ENCODE results near the gene RABL6.

Gene RABL6

GRCh38 chr9:136888454-136888853, 80.7 kb downstream of the RABL6 start:
- TF ChIP-seq TSHZ2 (CRISPR knock-in tag; IDR thresholded peaks at IDR 0.05) (no peak), OSR1 (CRISPR knock-in tag; IDR thresholded peaks at IDR 0.05) (no peak), SNAI2 (CRISPR knock-in tag; IDR thresholded peaks at IDR 0.05) (no peak), ZNF70 (CRISPR knock-in tag; IDR thresholded peaks at IDR 0.05) (no peak), ZC3H10 (CRISPR knock-in tag; IDR thresholded peaks at IDR 0.05) (no peak), BACH2 (CRISPR knock-in tag; IDR thresholded peaks at IDR 0.05; ENCODE audit: borderline replicate concordance) (no peak), TOX (CRISPR knock-in tag; IDR thresholded peaks at IDR 0.05; ENCODE audit: borderline replicate concordance) (no peak)

GRCh38 chr9:136889858-136890257, 82.1 kb downstream of the RABL6 start:
- TF ChIP-seq PPARA (CRISPR knock-in tag; IDR thresholded peaks at IDR 0.05; ENCODE audit: borderline replicate concordance) (no peak), PATZ1 (CRISPR knock-in tag; IDR thresholded peaks at IDR 0.05; ENCODE audit: borderline replicate concordance) (no peak), ZNF8 (CRISPR knock-in tag; IDR thresholded peaks at IDR 0.05) (no peak), BACH2 (CRISPR knock-in tag; IDR thresholded peaks at IDR 0.05; ENCODE audit: borderline replicate concordance) (no peak), ARNTL (CRISPR knock-in tag; IDR thresholded peaks at IDR 0.05; ENCODE audit: borderline replicate concordance, low read depth) (no peak), ZFP3 (CRISPR knock-in tag; IDR thresholded peaks at IDR 0.05) (no peak), CSRNP3 (CRISPR knock-in tag; IDR thresholded peaks at IDR 0.05) (no peak), GLIS3 (CRISPR knock-in tag; IDR thresholded peaks at IDR 0.05) (no peak), ESRRG (CRISPR knock-in tag; IDR thresholded peaks at IDR 0.05) (no peak), TCF4 (CRISPR knock-in tag; IDR thresholded peaks at IDR 0.05; ENCODE audit: borderline replicate concordance) (no peak), ZNF70 (CRISPR knock-in tag; IDR thresholded peaks at IDR 0.05) (no peak), CREB5 (CRISPR knock-in tag; IDR thresholded peaks at IDR 0.05; ENCODE audit: low read depth) (no peak), ZC3H10 (CRISPR knock-in tag; IDR thresholded peaks at IDR 0.05) (no peak), RARB (CRISPR knock-in tag; IDR thresholded peaks at IDR 0.05) (no peak), ZFP30 (CRISPR knock-in tag; IDR thresholded peaks at IDR 0.05) (no peak), POU6F1 (CRISPR knock-in tag; IDR thresholded peaks at IDR 0.05; ENCODE audit: borderline replicate concordance, low read depth) (no peak), ISL1 (CRISPR knock-in tag; IDR thresholded peaks at IDR 0.05) (no peak), CSDC2 (CRISPR knock-in tag; IDR thresholded peaks at IDR 0.05) (no peak), ZNF565 (CRISPR knock-in tag; conservative IDR thresholded peaks at IDR 0.05; ENCODE audit: low read depth) (no peak)
- ATAC-seq = no peak

More at GRCh38 chr9:136888454-136888853, 80.7 kb downstream of the RABL6 start:
- ATAC-seq = no peak

GRCh38 chr9:136890661-136891060, 82.9 kb downstream of the RABL6 start:
- no peak for ATAC-seq
- TF ChIP-seq RARB (CRISPR knock-in tag; IDR thresholded peaks at IDR 0.05) = no peak
- TF ChIP-seq ZNF8 (CRISPR knock-in tag; IDR thresholded peaks at IDR 0.05) = no peak
- TF ChIP-seq CREB5 (CRISPR knock-in tag; IDR thresholded peaks at IDR 0.05; ENCODE audit: low read depth) = no peak
- no peak for TF ChIP-seq CSRNP3 (CRISPR knock-in tag; IDR thresholded peaks at IDR 0.05)
- TF ChIP-seq ISL1 (CRISPR knock-in tag; IDR thresholded peaks at IDR 0.05) = no peak
- no peak for TF ChIP-seq ESRRG (CRISPR knock-in tag; IDR thresholded peaks at IDR 0.05)
- no peak for TF ChIP-seq ZC3H10 (CRISPR knock-in tag; IDR thresholded peaks at IDR 0.05)
- TF ChIP-seq ARNTL (CRISPR knock-in tag; IDR thresholded peaks at IDR 0.05; ENCODE audit: borderline replicate concordance, low read depth) = no peak
- no peak for TF ChIP-seq ZFP3 (CRISPR knock-in tag; IDR thresholded peaks at IDR 0.05)
- TF ChIP-seq PPARA (CRISPR knock-in tag; IDR thresholded peaks at IDR 0.05; ENCODE audit: borderline replicate concordance) = no peak
- TF ChIP-seq ZNF565 (CRISPR knock-in tag; conservative IDR thresholded peaks at IDR 0.05; ENCODE audit: low read depth) = no peak
- TF ChIP-seq ZNF70 (CRISPR knock-in tag; IDR thresholded peaks at IDR 0.05) = no peak
- TF ChIP-seq OSR1 (CRISPR knock-in tag; IDR thresholded peaks at IDR 0.05) = no peak
- no peak for TF ChIP-seq GLIS3 (CRISPR knock-in tag; IDR thresholded peaks at IDR 0.05)

Data from SK-N-SH treated with all-trans-retinoic acid at 6 μM for 48 hours (cell line).